ENCODE data around the gene DSCAM. TPM values are rescaled to one million over a fixed set of nuclear protein-coding genes. Genes with fewer than 3 reads are reported as not detected.

DSCAM gene
- total RNA-seq, 4 donors from 2014 or later: 0.17 TPM; not detected in 3

GRCh38 chr21:40796464-40796863, 50.5 kb downstream of the DSCAM start:
- TF ChIP-seq, protein P1, sequence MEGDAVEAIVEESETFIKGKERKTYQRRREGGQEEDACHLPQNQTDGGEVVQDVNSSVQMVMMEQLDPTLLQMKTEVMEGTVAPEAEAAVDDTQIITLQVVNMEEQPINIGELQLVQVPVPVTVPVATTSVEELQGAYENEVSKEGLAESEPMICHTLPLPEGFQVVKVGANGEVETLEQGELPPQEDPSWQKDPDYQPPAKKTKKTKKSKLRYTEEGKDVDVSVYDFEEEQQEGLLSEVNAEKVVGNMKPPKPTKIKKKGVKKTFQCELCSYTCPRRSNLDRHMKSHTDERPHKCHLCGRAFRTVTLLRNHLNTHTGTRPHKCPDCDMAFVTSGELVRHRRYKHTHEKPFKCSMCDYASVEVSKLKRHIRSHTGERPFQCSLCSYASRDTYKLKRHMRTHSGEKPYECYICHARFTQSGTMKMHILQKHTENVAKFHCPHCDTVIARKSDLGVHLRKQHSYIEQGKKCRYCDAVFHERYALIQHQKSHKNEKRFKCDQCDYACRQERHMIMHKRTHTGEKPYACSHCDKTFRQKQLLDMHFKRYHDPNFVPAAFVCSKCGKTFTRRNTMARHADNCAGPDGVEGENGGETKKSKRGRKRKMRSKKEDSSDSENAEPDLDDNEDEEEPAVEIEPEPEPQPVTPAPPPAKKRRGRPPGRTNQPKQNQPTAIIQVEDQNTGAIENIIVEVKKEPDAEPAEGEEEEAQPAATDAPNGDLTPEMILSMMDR (IDR thresholded peaks at IDR 0.05; ENCODE audit: low read depth): no peak

- TF ChIP-seq, protein P1 (IDR thresholded peaks at IDR 0.05; ENCODE audit: low read depth): no peak
These were observed 51.6 kb downstream of the DSCAM start for GRCh38 chr21:40795313-40795712.

DNA sequence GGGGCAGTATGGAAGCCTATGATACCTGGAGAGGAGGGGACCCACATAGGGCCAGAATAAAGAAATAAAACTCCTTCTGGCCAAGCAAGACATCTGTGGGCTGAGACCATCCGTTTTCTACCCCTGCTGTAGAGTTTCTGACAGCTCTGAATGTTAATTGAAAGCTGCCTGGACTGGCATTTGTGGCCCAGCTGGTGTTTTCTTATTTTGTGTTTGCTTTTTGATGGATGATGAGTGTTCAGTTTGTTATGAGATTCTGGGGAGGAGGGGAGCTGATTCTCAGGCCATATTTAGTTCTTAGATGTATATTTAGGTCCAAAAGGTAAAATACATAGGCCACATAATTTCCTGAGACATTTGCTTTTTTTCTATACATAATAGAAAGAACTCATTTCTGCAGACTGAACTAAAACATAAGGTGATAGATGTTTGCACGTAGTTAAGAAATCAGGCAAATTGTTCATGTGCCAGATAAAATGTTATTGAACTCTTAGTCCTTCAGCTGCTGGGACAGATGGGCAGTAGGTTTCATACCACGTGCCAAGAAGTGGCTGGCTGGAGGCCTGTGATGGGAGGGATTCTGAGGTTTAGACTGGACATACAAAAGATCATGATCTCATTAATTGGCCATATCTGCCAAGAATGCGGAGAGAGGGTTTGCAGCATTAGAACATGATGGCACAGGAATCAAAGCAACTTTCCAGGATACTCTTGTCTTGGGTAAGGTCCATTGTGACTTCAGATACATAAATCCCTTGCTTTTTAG, 54.1 kb downstream of the DSCAM start:
- TF ChIP-seq, protein P1 (IDR thresholded peaks at IDR 0.05; ENCODE audit: low read depth): no peak

GRCh38 chr21:40788635-40789034, 58.3 kb downstream of the DSCAM start:
- TF ChIP-seq, protein P1 (IDR thresholded peaks at IDR 0.05; ENCODE audit: low read depth): no peak

DNA sequence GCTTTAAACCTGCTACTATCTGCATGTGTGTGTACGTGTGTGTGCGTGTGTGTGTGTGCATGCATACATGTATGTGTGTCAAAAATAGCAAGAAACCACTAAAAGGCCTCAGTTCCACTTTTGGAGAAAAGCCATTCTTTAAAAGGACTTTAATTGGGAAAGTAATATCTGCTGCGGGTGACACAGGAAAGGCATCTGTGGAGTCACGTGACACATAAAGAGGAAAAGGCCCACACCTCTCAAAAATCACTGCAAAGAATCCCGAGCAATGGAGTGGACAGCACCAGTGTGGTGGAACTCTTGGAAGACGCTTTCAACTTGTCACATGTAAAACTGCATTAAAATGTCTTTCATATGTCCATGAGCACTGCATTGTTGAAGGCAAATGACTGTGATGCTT, 63.6 kb downstream of the DSCAM start:
- TF ChIP-seq, protein P1 (IDR thresholded peaks at IDR 0.05; ENCODE audit: low read depth): no peak

DNA sequence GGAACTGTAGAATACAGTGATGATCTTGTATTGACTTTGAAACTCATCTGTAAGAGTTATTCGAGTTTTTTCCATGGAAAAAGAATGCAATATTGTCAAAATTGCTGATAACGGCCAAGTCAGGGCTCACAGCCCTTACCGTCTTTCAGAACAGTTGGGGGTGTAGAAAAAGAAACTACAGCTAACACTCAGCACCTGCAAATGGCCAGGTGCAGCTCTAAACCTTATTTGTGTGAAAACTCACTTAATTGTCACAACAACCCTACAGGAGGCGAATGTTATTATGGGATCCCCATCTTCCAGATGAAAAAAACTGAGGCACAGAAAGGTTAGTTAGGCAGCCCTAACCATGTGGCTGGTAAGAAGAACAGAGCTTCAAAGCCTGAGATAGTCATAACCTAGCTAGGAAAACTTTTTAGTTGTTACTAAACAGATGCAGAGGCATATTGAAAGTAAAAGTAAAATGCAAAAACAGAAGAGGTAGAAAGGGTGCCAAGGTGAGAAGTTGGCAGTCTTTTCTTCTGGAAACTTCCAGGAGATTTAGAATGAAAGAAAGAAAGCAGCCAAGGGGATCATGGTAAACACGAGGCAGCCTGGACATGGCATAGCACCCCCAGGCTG, 76.4 kb downstream of the DSCAM start:
- TF ChIP-seq, protein P1 (IDR thresholded peaks at IDR 0.05; ENCODE audit: low read depth): no peak

DNA sequence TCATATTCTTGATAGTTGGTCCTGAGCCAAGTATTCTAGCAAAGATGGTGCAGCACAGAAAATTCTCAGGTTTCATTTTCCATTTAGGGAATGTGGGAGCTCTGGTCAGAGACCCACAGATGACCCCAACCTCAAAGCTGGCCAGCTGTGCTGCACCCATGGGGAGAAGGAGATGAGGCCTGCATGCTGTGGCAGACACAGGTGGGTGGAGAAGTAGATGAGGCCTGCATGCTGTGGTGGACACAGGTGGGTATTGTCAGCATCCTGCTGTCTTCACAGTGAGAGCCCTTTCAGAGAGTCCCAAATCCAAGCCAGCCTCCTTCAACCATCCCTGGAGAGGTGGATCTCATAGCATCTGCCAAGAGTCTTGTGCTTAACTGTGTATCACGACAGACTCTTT, 77.7 kb downstream of the DSCAM start:
- TF ChIP-seq, protein P1 (IDR thresholded peaks at IDR 0.05; ENCODE audit: low read depth): no peak
